GM12878 (cell line): ENCODE measurements around the gene REM2. TPM values are rescaled to one million over a fixed set of nuclear protein-coding genes. Genes with fewer than 3 reads are reported as not detected.

Source experiments
- CBFB ChIP-seq: IDR thresholded peaks from 2 replicates; pipeline ENCODE4 v1.6.1; 2016; ENCODE audit warnings: antibody characterized with exemption, low read depth
- CEBPZ ChIP-seq: fragments of 150-350 bp; IDR thresholded peaks from 2 replicates; pipeline ENCODE4 v1.6.1; 2016; ENCODE audit warnings: low read depth, low read length
- ESRRA ChIP-seq: IDR thresholded peaks from 2 replicates; pipeline ENCODE4 v1.6.1; 2012; ENCODE audit warnings: mild to moderate bottlenecking, low read length, improper control_type of control experiment
- KAT2A ChIP-seq: conservative IDR thresholded peaks from 2 replicates; pipeline ENCODE4 v1.6.1; 2011; ENCODE audit warnings: low read depth, low read length; ENCODE audit not compliant: control insufficient read depth
- RCOR1 ChIP-seq: conservative IDR thresholded peaks from 2 replicates; pipeline ENCODE4 v1.6.1; 2012; ENCODE audit warnings: low read depth, low read length, improper control_type of control experiment
- SIX5 ChIP-seq: IDR thresholded peaks from 2 replicates; pipeline ENCODE4 v1.6.1; 2011; ENCODE audit warnings: mild to moderate bottlenecking, low read depth, low read length, moderate library complexity; ENCODE audit not compliant: severe bottlenecking
- SREBF1 ChIP-seq: IDR thresholded peaks from 2 replicates; pipeline ENCODE4 v1.6.1; 2012; ENCODE audit warnings: mild to moderate bottlenecking, low read length
- ZNF217 ChIP-seq: fragments of 450-650 bp; IDR thresholded peaks from 2 replicates; pipeline ENCODE4 v1.6.1; 2017; ENCODE audit warnings: antibody characterized with exemption, mild to moderate bottlenecking
- ZZZ3 ChIP-seq: IDR thresholded peaks from 2 replicates; pipeline ENCODE4 v1.6.1; 2011; ENCODE audit warnings: low read depth; ENCODE audit not compliant: control insufficient read depth, insufficient read length
- polyA plus RNA-seq, 11 experiments: library from polyadenylated mRNA; depleted of rRNA in 4 of 11; unstranded in 6 of 11; stranded (reverse) in 5 of 11; fragments of >200 nt; fragmentation: Nextera tagmentation in 4 of 11; fragmentation: Illumina TruSeq in 1 of 11; extraction: Ambion mirVana in 4 of 11; extraction: Trizol in 1 of 11; gene quantifications; 1 replicate in 1 of 11; 2 replicates in 10 of 11; pipeline versions ENCODE4 v1.2.1 to v1.2.3, GENCODE V29; 2011 to 2016; ENCODE audit warnings: inconsistent platforms in 2 of 11, missing spikeins in 2 of 11, low read depth in 1 of 11
- total RNA-seq, 4 experiments: library from RNA; depleted of rRNA in 3 of 4; stranded (reverse); fragments of >200 nt in 3 of 4; fragmentation: Illumina TruSeq in 1 of 4; extraction: Trizol in 1 of 4; gene quantifications; 2 replicates each; pipeline versions ENCODE4 v1.2.1 to v1.2.3, GENCODE V29; 2013 to 2021
- TF ChIP-seq, protein P1 (sequence below): IDR thresholded peaks from 2 replicates; pipeline ENCODE4 v1.6.1; 2012; ENCODE audit warnings: low read depth, low read length, improper control_type of control experiment

REM2 gene
- total and polyA plus RNA-seq, 10 of the 15 experiments (the other 5 are each of a cell fraction or from before 2014, with no cell fraction given): 0.27 to 1.5 (median 0.83) TPM

- TF ChIP-seq CEBPZ: no peak
- no peak for TF ChIP-seq ZZZ3
- TF ChIP-seq RCOR1: no peak
- no peak for TF ChIP-seq SREBF1
- TF ChIP-seq CBFB: no peak
- TF ChIP-seq SIX5: no peak
- TF ChIP-seq ESRRA: no peak
- no peak for TF ChIP-seq KAT2A
- TF ChIP-seq ZNF217: no peak
- TF ChIP-seq, protein P1, sequence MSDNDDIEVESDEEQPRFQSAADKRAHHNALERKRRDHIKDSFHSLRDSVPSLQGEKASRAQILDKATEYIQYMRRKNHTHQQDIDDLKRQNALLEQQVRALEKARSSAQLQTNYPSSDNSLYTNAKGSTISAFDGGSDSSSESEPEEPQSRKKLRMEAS: no peak
- TF ChIP-seq, all 136 proteins: peak for 35
These were observed 5.0 kb downstream of the REM2 start (continued) for GRCh38 chr14:22887990-22888378.
